Ovary (tissue), 3 donors: Measurements from ENCODE around the gene SLC12A5.

Source experiments
- POLR2A ChIP-seq: fragments of 450-650 bp; IDR thresholded peaks from one replicate; pipeline ENCODE4 v1.6.1; 2017; ENCODE audit warnings: antibody characterized with exemption, mild to moderate bottlenecking, moderate library complexity
- TF ChIP-seq, protein P1 (sequence below), 3 donors: fragments of 450-650 bp in 2 of 3; fragments of 200-600 bp in 1 of 3; IDR thresholded peaks; one replicate each; pipeline versions ENCODE4 v1.5.1 to v1.8.0; 2016 to 2022; ENCODE audit warnings: antibody characterized with exemption in 3 of 3, mild to moderate bottlenecking in 1 of 3
- donor health status: DM: no; HTN: no; CAD: no.

DNA sequence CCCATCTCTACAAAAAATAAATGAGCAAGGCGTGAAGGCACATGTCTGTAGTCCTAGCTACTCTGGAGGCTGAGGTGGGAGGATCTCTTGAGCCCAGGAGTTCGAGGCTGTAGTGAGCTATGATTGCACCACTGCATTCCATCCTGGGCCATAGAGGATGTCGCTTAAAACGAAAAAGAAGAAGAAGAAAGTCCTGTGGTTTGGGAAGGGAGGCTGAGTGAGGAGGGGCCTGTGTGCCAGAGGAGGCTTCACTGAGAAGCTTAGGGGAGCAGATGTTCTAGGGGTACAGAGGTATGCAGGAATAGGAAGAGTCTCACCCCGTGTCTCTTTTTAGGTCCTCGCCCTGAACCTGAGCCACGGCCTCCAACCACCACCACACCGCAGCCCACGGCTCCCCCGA lies 16.1 kb upstream of the SLC12A5 start:
- TF ChIP-seq, protein P1, sequence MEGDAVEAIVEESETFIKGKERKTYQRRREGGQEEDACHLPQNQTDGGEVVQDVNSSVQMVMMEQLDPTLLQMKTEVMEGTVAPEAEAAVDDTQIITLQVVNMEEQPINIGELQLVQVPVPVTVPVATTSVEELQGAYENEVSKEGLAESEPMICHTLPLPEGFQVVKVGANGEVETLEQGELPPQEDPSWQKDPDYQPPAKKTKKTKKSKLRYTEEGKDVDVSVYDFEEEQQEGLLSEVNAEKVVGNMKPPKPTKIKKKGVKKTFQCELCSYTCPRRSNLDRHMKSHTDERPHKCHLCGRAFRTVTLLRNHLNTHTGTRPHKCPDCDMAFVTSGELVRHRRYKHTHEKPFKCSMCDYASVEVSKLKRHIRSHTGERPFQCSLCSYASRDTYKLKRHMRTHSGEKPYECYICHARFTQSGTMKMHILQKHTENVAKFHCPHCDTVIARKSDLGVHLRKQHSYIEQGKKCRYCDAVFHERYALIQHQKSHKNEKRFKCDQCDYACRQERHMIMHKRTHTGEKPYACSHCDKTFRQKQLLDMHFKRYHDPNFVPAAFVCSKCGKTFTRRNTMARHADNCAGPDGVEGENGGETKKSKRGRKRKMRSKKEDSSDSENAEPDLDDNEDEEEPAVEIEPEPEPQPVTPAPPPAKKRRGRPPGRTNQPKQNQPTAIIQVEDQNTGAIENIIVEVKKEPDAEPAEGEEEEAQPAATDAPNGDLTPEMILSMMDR (IDR thresholded peaks at IDR 0.05) = no peak
- TF ChIP-seq POLR2A = no peak
